Nephron progenitor cell (in vitro differentiated cells): Measurements from ENCODE around the gene OSBPL2.

Experiments used
- DNase-seq: peaks from one replicate; pipeline ENCODE4 v3.0.0; 2021
- H3K27ac Mint-ChIP-seq: 2 replicates; pipeline ENCODE4 v1.8.0; 2021; ENCODE audit warnings: mild to moderate bottlenecking, moderate library complexity, mixed read lengths
- H3K27me3 Mint-ChIP-seq: 2 replicates; pipeline ENCODE4 v1.8.0; 2021; ENCODE audit warnings: mild to moderate bottlenecking, low read depth, mixed read lengths; ENCODE audit not compliant: poor library complexity
- H3K36me3 Mint-ChIP-seq: 2 replicates; pipeline ENCODE4 v1.8.0; 2021; ENCODE audit warnings: low read depth, mixed read lengths
- H3K4me1 Mint-ChIP-seq: 2 replicates; pipeline ENCODE4 v1.8.0; 2021; ENCODE audit warnings: mixed read lengths
- H3K4me3 Mint-ChIP-seq: 2 replicates; pipeline ENCODE4 v1.8.0; 2021; ENCODE audit warnings: mild to moderate bottlenecking, moderate library complexity, mixed read lengths
- H3K9me3 Mint-ChIP-seq: 2 replicates; pipeline ENCODE4 v1.8.0; 2021; ENCODE audit warnings: mild to moderate bottlenecking, moderate library complexity, mixed read lengths
- TF ChIP-seq, protein P1 (sequence below): fragments of 200-600 bp; sonication (generic); IDR thresholded peaks from 2 replicates; pipeline ENCODE4 v1.5.0; 2021; ENCODE audit warnings: antibody characterized with exemption

OSBPL2 gene

GRCh38 chr20:62330576-62331317 lies 92.4 kb downstream of the OSBPL2 start:
- TF ChIP-seq, protein P1, sequence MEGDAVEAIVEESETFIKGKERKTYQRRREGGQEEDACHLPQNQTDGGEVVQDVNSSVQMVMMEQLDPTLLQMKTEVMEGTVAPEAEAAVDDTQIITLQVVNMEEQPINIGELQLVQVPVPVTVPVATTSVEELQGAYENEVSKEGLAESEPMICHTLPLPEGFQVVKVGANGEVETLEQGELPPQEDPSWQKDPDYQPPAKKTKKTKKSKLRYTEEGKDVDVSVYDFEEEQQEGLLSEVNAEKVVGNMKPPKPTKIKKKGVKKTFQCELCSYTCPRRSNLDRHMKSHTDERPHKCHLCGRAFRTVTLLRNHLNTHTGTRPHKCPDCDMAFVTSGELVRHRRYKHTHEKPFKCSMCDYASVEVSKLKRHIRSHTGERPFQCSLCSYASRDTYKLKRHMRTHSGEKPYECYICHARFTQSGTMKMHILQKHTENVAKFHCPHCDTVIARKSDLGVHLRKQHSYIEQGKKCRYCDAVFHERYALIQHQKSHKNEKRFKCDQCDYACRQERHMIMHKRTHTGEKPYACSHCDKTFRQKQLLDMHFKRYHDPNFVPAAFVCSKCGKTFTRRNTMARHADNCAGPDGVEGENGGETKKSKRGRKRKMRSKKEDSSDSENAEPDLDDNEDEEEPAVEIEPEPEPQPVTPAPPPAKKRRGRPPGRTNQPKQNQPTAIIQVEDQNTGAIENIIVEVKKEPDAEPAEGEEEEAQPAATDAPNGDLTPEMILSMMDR, result no peak
- Mint-ChIP-seq H3K27ac (no peak overlapping the region), H3K9me3 (peaks cover 4% of the 10 kb centered on the region)

GRCh38 chr20:62331347-62331746 lies 93.0 kb downstream of the OSBPL2 start:
- Mint-ChIP-seq H3K9me3 (no peaks in the 10 kb centered on the region), H3K4me3 (no peak overlapping the region), H3K27ac (no peak overlapping the region), H3K36me3 (peaks cover 14% of the 10 kb centered on the region), H3K27me3 (no peaks in the 10 kb centered on the region), H3K4me1 (no peaks in the 10 kb centered on the region)
- TF ChIP-seq, protein P1, result no peak
- no peak for DNase-seq

More at GRCh38 chr20:62330576-62331317, 92.4 kb downstream of the OSBPL2 start:
- Mint-ChIP-seq H3K4me1 (no peaks in the 10 kb centered on the region), H3K36me3 (peaks cover 20% of the 10 kb centered on the region), H3K4me3 (no peak overlapping the region), H3K27me3 (no peaks in the 10 kb centered on the region)
- no peak for DNase-seq

DNA sequence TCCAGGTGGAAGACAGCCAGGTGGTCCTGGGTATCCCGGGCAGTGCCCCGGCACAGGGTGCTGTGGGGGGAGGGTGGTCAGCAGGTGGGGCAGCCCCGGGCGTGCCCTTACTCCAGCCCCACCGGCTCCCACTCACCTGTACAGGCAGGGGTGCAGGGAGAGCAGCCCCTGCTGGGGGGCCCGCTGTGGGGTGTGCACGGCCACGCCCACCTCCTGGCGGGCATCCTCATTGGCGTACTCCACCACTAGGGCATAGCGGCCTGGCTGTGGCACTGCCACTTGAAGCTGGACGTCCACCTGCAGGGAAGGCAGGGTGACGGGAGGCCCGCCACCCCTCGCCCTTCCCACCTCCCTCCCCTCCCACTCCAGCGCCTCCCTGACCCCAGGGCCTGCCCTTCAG lies 94.1 kb downstream of the OSBPL2 start:
- H3K27ac Mint-ChIP-seq, result no peak overlapping the region
- no peaks in the 10 kb centered on the region for H3K9me3 Mint-ChIP-seq
- TF ChIP-seq, protein P1, result no peak
- no peak for DNase-seq
- H3K27me3 Mint-ChIP-seq, result peaks cover 3% of the 10 kb centered on the region
- H3K4me3 Mint-ChIP-seq, result no peak overlapping the region
- H3K36me3 Mint-ChIP-seq, result peaks cover 3% of the 10 kb centered on the region
- H3K4me1 Mint-ChIP-seq, result no peaks in the 10 kb centered on the region

- Mint-ChIP-seq H3K36me3 (no peaks in the 10 kb centered on the region), H3K4me3 (no peak overlapping the region), H3K4me1 (no peaks in the 10 kb centered on the region), H3K27me3 (peaks cover 3% of the 10 kb centered on the region), H3K9me3 (no peaks in the 10 kb centered on the region), H3K27ac (no peak overlapping the region)
- TF ChIP-seq, protein P1, result no peak
- DNase-seq, result no peak
Observed at GRCh38 chr20:62332989-62333819, 94.9 kb downstream of the OSBPL2 start.

GRCh38 chr20:62333820-62334595 lies 95.7 kb downstream of the OSBPL2 start:
- TF ChIP-seq, protein P1, result no peak
- Mint-ChIP-seq H3K4me3 (no peak overlapping the region), H3K27ac (no peak overlapping the region), H3K36me3 (no peaks in the 10 kb centered on the region), H3K9me3 (no peaks in the 10 kb centered on the region), H3K4me1 (no peaks in the 10 kb centered on the region), H3K27me3 (peaks cover 3% of the 10 kb centered on the region)
- DNase-seq, result no peak
